IPS-18c (cell line): ENCODE measurements around the gene OR52H1.

Experiments
- H3K4me3 ChIP-seq: 2 replicates; pipeline ENCODE4 v1.7.0; 2013; ENCODE audit warnings: low read depth, mild to moderate bottlenecking, low read length, moderate library complexity; ENCODE audit not compliant: insufficient read depth
- H3K9me3 ChIP-seq: one replicate; pipeline ENCODE4 v1.6.1; 2013; ENCODE audit warnings: mild to moderate bottlenecking, low read length, moderate library complexity; ENCODE audit not compliant: control insufficient read depth, insufficient read depth

The OR52H1 gene

DNA sequence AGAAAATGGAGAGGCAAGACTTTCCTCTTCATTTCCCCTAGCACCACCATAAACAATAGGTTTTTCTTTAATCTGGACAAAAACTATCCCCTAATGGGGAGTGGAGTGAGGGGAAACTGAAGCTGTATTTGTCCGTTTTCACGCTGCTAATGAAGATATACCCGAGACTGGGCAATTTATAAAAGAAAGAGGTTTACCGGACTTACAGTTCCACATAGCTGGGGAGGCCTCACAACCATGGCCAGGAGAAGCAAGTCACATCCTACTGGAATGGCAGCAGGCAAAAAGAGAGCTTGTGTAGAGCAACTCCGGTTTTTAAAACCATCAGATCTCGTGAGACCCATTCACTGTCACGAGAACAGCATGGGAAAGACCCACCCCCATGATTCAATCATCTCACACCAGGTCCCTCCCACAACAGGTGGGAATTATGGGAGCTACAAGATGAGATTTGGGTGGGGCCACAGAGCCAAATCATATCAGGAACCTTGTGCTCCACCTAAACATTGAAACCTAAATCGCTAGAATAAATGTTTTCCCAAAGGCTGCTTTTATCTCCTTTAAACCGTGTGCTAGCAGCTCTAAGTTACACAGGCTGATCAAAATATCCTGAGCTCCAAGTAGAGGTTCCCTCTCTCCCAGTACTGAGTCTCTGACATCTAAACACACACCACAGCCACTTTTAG, 42.8 kb downstream of the OR52H1 start:
- Histone ChIP-seq H3K9me3 (no peaks in the 10 kb centered on the region), H3K4me3 (no peak overlapping the region)

DNA sequence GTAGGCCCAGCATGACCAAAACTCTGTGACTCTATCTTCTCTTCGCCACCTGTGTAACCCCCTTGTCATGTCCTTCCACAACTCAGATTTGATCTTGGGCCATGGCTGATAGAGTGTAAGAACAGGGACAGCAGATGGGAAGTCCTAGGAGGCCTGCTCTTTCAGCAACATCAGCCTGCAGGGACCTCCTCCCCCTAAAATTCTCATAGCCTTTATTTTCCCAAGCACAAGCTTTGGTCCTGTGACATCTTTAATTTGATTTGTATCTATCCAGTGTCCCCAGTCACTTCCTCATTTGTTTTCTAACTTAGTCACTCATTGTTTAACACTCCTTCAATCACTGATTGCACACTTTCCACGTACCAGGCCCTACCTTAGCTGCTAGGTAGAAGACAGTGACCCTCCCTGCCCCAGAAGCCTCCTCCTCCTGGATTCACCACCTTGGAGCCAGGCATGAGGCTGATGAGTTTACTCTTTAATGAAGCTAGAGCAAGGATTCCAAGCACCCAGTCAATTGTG, 43.9 kb downstream of the OR52H1 start:
- no peaks in the 10 kb centered on the region for H3K9me3 ChIP-seq

DNA sequence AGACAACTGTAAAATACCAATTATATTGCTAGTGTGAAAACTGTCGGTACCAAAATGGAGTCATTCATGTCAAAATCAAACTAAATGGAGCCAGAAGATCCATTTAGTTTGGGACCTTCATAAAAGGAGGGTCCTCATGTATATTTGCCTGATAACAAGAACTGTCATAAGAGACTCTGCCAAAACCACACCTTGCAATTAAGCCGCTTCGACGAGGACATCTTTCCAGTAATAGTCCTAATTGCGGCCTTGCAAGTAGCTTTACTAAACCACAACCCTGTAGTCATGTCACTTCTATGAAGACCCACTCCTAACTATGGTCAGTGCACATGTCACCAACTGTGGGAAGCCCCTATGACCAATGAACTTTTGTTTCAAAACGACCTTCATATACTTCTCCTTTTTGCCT, 47.9 kb downstream of the OR52H1 start:
- Histone ChIP-seq H3K4me3 (no peak overlapping the region), H3K9me3 (no peaks in the 10 kb centered on the region)

More for the DNA sequence above, 43.9 kb downstream of the OR52H1 start:
- H3K4me3 ChIP-seq = no peak overlapping the region

DNA sequence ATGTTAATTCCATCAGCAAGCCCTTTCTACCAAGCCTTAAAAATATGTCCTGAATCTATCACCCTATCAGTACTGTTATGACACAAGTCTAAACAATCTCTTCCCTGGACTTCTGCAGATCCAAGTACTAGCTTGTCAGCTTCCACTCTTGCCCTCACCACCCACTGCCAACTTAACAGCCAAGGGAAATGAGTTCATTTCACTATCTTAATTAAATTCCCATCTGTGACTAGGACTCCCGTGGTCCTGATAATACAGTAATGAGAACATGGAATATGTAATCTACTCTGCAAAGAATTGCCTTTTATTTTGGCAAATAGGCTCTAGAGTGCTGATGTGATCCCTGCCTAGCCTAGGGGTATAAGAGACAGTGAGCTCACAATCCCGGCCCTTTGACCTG, 48.7 kb downstream of the OR52H1 start:
- Histone ChIP-seq H3K9me3 (no peaks in the 10 kb centered on the region), H3K4me3 (no peak overlapping the region)
